Ovary (tissue), 9 donors: ENCODE data around the gene SMARCA1. TPM values are rescaled to one million over a fixed set of nuclear protein-coding genes. Genes with fewer than 3 reads are reported as not detected.

Experiments
- DNase-seq, 5 donors: peaks; one replicate each; pipeline ENCODE4 v3.0.0-alpha.2; 2019 to 2020
- H3K27ac ChIP-seq, 2 donors: fragments of 200-600 bp; one replicate each; pipeline versions ENCODE4 v1.5.1 to v1.8.0; 2019 to 2022
- H3K27me3 ChIP-seq: fragments of 200-600 bp; one replicate; pipeline ENCODE4 v1.8.0; 2022
- H3K36me3 ChIP-seq: fragments of 200-600 bp; sonication (generic); one replicate; pipeline ENCODE4 v1.5.1; 2019
- H3K4me1 ChIP-seq: one replicate; pipeline ENCODE4 v1.8.1; 2013; ENCODE audit warnings: mild to moderate bottlenecking, moderate library complexity; ENCODE audit not compliant: insufficient read depth
- H3K4me3 ChIP-seq: fragments of 200-600 bp; sonication (generic); one replicate; pipeline ENCODE4 v1.5.1; 2017
- H3K9me3 ChIP-seq, 2 donors: fragments of 200-600 bp in 1 of 2; sonication (generic) in 1 of 2; one replicate each; pipeline versions ENCODE4 v1.5.1 to v1.8.1; 2013 to 2019; ENCODE audit warnings: mild to moderate bottlenecking in 1 of 2, moderate library complexity in 1 of 2
- CTCF ChIP-seq, 3 donors: fragments of 450-650 bp in 2 of 3; fragments of 200-600 bp in 1 of 3; IDR thresholded peaks; one replicate each; pipeline versions ENCODE4 v1.5.1 to v1.8.0; 2016 to 2022; ENCODE audit warnings: antibody characterized with exemption in 3 of 3, mild to moderate bottlenecking in 1 of 3
- EP300 ChIP-seq: sonication (generic); formaldehyde crosslinking; IDR thresholded peaks from one replicate; pipeline ENCODE4 v1.6.1; 2017; ENCODE audit warnings: antibody characterized with exemption
- POLR2A ChIP-seq: fragments of 450-650 bp; IDR thresholded peaks from one replicate; pipeline ENCODE4 v1.6.1; 2017; ENCODE audit warnings: antibody characterized with exemption, mild to moderate bottlenecking, moderate library complexity
- WGBS, 3 donors: extraction: QIAGEN DNeasy Blood & Tissue Kit in 1 of 3; methylation state at CpG; one replicate each; pipeline versions ENCODE4 v1.1.5 to v1.1.7; 2013 to 2017; 5-methylcytosine and 5-hydroxymethylcytosine counted together
- intact Hi-C, 4 donors: fragments of 100-400 bp; cut with DNase I; formaldehyde crosslinking; loops; one replicate each; pipeline versions ENCODE4 v1.11.0 to v1.15.1; 2022 to 2023
- polyA plus RNA-seq, 2 donors: library from polyadenylated mRNA; stranded (reverse); fragments of 200-250 nt in 1 of 2; fragments of 350-450 nt in 1 of 2; fragmentation: Illumina TruSeq in 1 of 2; extraction: RNeasy Lipid Tissue Mini Kit (QIAGEN cat#74804) in 1 of 2; gene quantifications; one replicate each; pipeline ENCODE4 v1.2.3, GENCODE V29; 2013 to 2014
- total RNA-seq, 7 donors: library from RNA; depleted of rRNA in 2 of 7; stranded (reverse); fragments of >200 nt in 2 of 7; fragmentation: NEBNext Ultra II Directional in 3 of 7; extraction: Animal tissue kit (Norgen Biotek cat#: 25700) in 3 of 7; gene quantifications; one replicate each; pipeline versions ENCODE4 v1.1.0 to v1.2.4, GENCODE V29; 2016 to 2023
- donor health status: DM: no; HTN: no; CAD: no; lungs with moderate emphysema.
- donor health status: DM: no; HTN: no; CAD: no.
- donor health status: Bipolar disorder and iron deficiency.
- donor health status: DM: yes; HTN: yes; CAD: no.
- donor health status: DM: no; HTN: no; CAD: no.
- donor health status: DM: yes; HTN: yes; CAD: no.

SMARCA1 gene
- total and polyA plus RNA-seq, 9 donors, result 47.5 to 124 (median 67.1) TPM

- no peaks in the 10 kb centered on the region for H3K27me3 ChIP-seq
- no peaks in the 10 kb centered on the region for H3K36me3 ChIP-seq
- no peaks in the 10 kb centered on the region for H3K9me3 ChIP-seq
- TF ChIP-seq CTCF (IDR thresholded peaks at IDR 0.05) (no peak), EP300 (no peak), POLR2A (no peak)
- H3K27ac ChIP-seq, result no peak overlapping the region
- no peak overlapping the region for H3K4me3 ChIP-seq
- intact Hi-C loops, result no loop called here
- no peaks in the 10 kb centered on the region for H3K4me1 ChIP-seq
- WGBS, 3 donors, result 74 to 77% (median 75%) methylated on average over 6 of the region's 6 CpGs
- no peak for DNase-seq
Measured at GRCh38 chrX:129496625-129497024, 26.7 kb downstream of the SMARCA1 start.

GRCh38 chrX:129495900-129496299 is 27.4 kb downstream of the SMARCA1 start:
- Histone ChIP-seq H3K4me3 (no peak overlapping the region), H3K27me3 (no peaks in the 10 kb centered on the region), H3K27ac (no peak overlapping the region), H3K36me3 (no peaks in the 10 kb centered on the region), H3K9me3 (no peaks in the 10 kb centered on the region), H3K4me1 (no peaks in the 10 kb centered on the region)
- no peak for TF ChIP-seq POLR2A
- TF ChIP-seq EP300, result no peak
- no peak for TF ChIP-seq CTCF (IDR thresholded peaks at IDR 0.05)
- DNase-seq, result no peak
- intact Hi-C loops, result no loop called here
- WGBS, 3 donors, result 77 to 80% (median 79%) methylated on average over 5 of the region's 5 CpGs

- Histone ChIP-seq H3K36me3 (no peaks in the 10 kb centered on the region), H3K27ac (no peak overlapping the region), H3K4me1 (no peaks in the 10 kb centered on the region), H3K27me3 (no peaks in the 10 kb centered on the region), H3K4me3 (no peak overlapping the region), H3K9me3 (no peaks in the 10 kb centered on the region)
- DNase-seq, result no peak
- WGBS, 3 donors, result 61 to 64% (median 62%) methylated on average over 2 of the region's 2 CpGs
- intact Hi-C loops, result no loop called here
- TF ChIP-seq CTCF (IDR thresholded peaks at IDR 0.05) (no peak), EP300 (no peak), POLR2A (no peak)
Measured at GRCh38 chrX:129494887-129495286, 28.4 kb downstream of the SMARCA1 start.

- TF ChIP-seq POLR2A, result no peak
- no peak for TF ChIP-seq EP300
- no peak for TF ChIP-seq CTCF (IDR thresholded peaks at IDR 0.05)
- H3K4me1 ChIP-seq, result no peaks in the 10 kb centered on the region
- H3K27ac ChIP-seq, result no peak overlapping the region
- no peaks in the 10 kb centered on the region for H3K9me3 ChIP-seq
- H3K27me3 ChIP-seq, result no peaks in the 10 kb centered on the region
- H3K36me3 ChIP-seq, result no peaks in the 10 kb centered on the region
- intact Hi-C loops, result no loop called here
- WGBS, 3 donors, result 48 to 55% (median 54%) methylated on average over 4 of the region's 4 CpGs
- H3K4me3 ChIP-seq, result no peak overlapping the region
- no peak for DNase-seq
Measured at GRCh38 chrX:129493643-129494042, 29.6 kb downstream of the SMARCA1 start.

GRCh38 chrX:129490330-129490729 is 33.0 kb downstream of the SMARCA1 start:
- no peak overlapping the region for H3K27ac ChIP-seq
- H3K27me3 ChIP-seq, result no peaks in the 10 kb centered on the region
- WGBS, 3 donors, result 63 to 69% (median 68%) methylated on average over 2 of the region's 2 CpGs
- no peak for DNase-seq
- no peaks in the 10 kb centered on the region for H3K4me1 ChIP-seq
- H3K36me3 ChIP-seq, result no peaks in the 10 kb centered on the region
- TF ChIP-seq EP300, result no peak
- no peak for TF ChIP-seq POLR2A
- TF ChIP-seq CTCF (IDR thresholded peaks at IDR 0.05), result no peak
- no peak overlapping the region for H3K4me3 ChIP-seq
- H3K9me3 ChIP-seq, result no peaks in the 10 kb centered on the region
- intact Hi-C loops, result no loop called here
